Uterus (tissue), 2 donors: Measurements from ENCODE around the gene MCAT.

Source experiments
- CTCF ChIP-seq, 4 experiments: fragments of 200-600 bp in 2 of 4; fragments of 450-650 bp in 2 of 4; sonication (generic) in 2 of 4; IDR thresholded peaks; one replicate each; pipeline ENCODE4 v1.5.1; 2016 to 2019; ENCODE audit warnings: antibody characterized with exemption in 4 of 4, mild to moderate bottlenecking in 2 of 4, moderate library complexity in 1 of 4
- POLR2A ChIP-seq, 2 donors: fragments of 450-650 bp; IDR thresholded peaks; one replicate each; pipeline ENCODE4 v1.6.1; 2016; ENCODE audit warnings: antibody characterized with exemption in 2 of 2, mild to moderate bottlenecking in 1 of 2, moderate library complexity in 1 of 2

GRCh38 chr22:43127166-43127908, 15.9 kb downstream of the MCAT start:
- TF ChIP-seq POLR2A (IDR thresholded peaks at IDR 0.05) (no peak), CTCF (IDR thresholded peaks at IDR 0.05) (no peak)
